CD4-positive, alpha-beta memory T cell (primary cell): ENCODE data around the gene ZNF462. TPM values are rescaled to one million over a fixed set of nuclear protein-coding genes. Genes with fewer than 3 reads are reported as not detected.
"Not testable (repeated sequence)": the region's sequence is repeated elsewhere in the genome, so short reads cannot be mapped to it uniquely, and the experiment has no call there.

Experiments used
- CTCF ChIA-PET: fragments of 350-600 bp; sonication (Branson Sonifier 250); formaldehyde crosslinking; loops from one replicate; lab custom pipeline; 2021; ENCODE audit warnings: inconsistent platforms; ENCODE audit not compliant: partially characterized antibody; lab: Charles Lee
- POLR2A ChIA-PET: fragments of 350-600 bp; sonication (Branson Sonifier 250); formaldehyde crosslinking; loops from one replicate; lab custom pipeline; 2021; ENCODE audit not compliant: partially characterized antibody; lab: Charles Lee
- DNase-seq, 5 donors: peaks; one replicate each; pipeline versions ENCODE4 v3.0.0 to v3.0.0-alpha.2; 2020 to 2022; ENCODE audit warnings: mixed read lengths in 1 of 5
- H3K27ac ChIP-seq: one replicate; pipeline ENCODE4 v1.7.0; 2013; ENCODE audit warnings: low read depth, low read length
- H3K27me3 ChIP-seq: 2 replicates; pipeline ENCODE4 v1.7.0; 2013; ENCODE audit warnings: mild to moderate bottlenecking, low read length, moderate library complexity; ENCODE audit not compliant: insufficient read depth
- H3K36me3 ChIP-seq: 2 replicates; pipeline ENCODE4 v1.7.0; 2013; ENCODE audit warnings: mild to moderate bottlenecking, low read length, moderate library complexity; ENCODE audit not compliant: insufficient read depth
- H3K4me1 ChIP-seq: 2 replicates; pipeline ENCODE4 v1.7.0; 2013; ENCODE audit warnings: mild to moderate bottlenecking, low read length, moderate library complexity; ENCODE audit not compliant: insufficient read depth
- H3K4me3 ChIP-seq, 2 donors: one replicate each; pipeline ENCODE4 v1.7.0; 2013; ENCODE audit warnings: low read length in 2 of 2, mild to moderate bottlenecking in 1 of 2
- H3K9me3 ChIP-seq, 2 donors: one replicate each; pipeline ENCODE4 v1.7.0; 2013; ENCODE audit warnings: low read length in 2 of 2, control low read depth in 1 of 2; ENCODE audit not compliant: control insufficient read depth in 1 of 2
- H3K27ac Mint-ChIP-seq, 7 donors: one replicate each; pipeline ENCODE4 v1.8.0; 2020 to 2021; ENCODE audit warnings: mixed read lengths in 7 of 7, mild to moderate bottlenecking in 6 of 7, inconsistent platforms in 3 of 7, moderate library complexity in 3 of 7
- H3K27me3 Mint-ChIP-seq, 2 donors: one replicate each; pipeline ENCODE4 v1.8.0; 2020 to 2021; ENCODE audit warnings: mixed read lengths in 2 of 2
- H3K36me3 Mint-ChIP-seq, 2 donors: one replicate each; pipeline ENCODE4 v1.8.0; 2020 to 2021; ENCODE audit warnings: mixed read lengths in 2 of 2, inconsistent platforms in 1 of 2, mild to moderate bottlenecking in 1 of 2
- H3K4me1 Mint-ChIP-seq, 4 donors: one replicate each; pipeline ENCODE4 v1.8.0; 2020 to 2021; ENCODE audit warnings: mixed read lengths in 4 of 4, mild to moderate bottlenecking in 1 of 4
- H3K4me3 Mint-ChIP-seq, 8 donors: one replicate each; pipeline ENCODE4 v1.8.0; 2020 to 2021; ENCODE audit warnings: mixed read lengths in 8 of 8, mild to moderate bottlenecking in 7 of 8, moderate library complexity in 6 of 8, inconsistent platforms in 3 of 8
- H3K9me3 Mint-ChIP-seq, 8 donors: one replicate each; pipeline ENCODE4 v1.8.0; 2020 to 2021; ENCODE audit warnings: mixed read lengths in 8 of 8, mild to moderate bottlenecking in 5 of 8, inconsistent platforms in 3 of 8, moderate library complexity in 1 of 8
- intact Hi-C: fragments of 100-400 bp; cut with micrococcal nuclease; formaldehyde crosslinking; loops from one replicate; pipeline ENCODE4 v1.15.1; 2023
- polyA plus RNA-seq, 2 donors: library from polyadenylated mRNA; unstranded; fragments of 300-500 nt; fragmentation: Illumina TruSeq; gene quantifications; one replicate each; pipeline ENCODE4 v1.2.3, GENCODE V29; 2021
- total RNA-seq, 2 experiments: library from RNA; stranded (reverse); gene quantifications; one replicate each; pipeline ENCODE4 v1.2.3, GENCODE V29; 2021

ZNF462 gene
- total and polyA plus RNA-seq, 4 experiments from 2014 or later: 1.0 to 2.8 (median 1.8) TPM; not detected in 1

- Mint-ChIP-seq H3K4me3 (no peak overlapping the region), H3K9me3 (peaks cover 0 to 18% (median 6%) of the 10 kb centered on the region in 8 donors), H3K27me3 (no peaks in the 10 kb centered on the region), H3K36me3 (no peaks in the 10 kb centered on the region), H3K27ac (no peak overlapping the region), H3K4me1 (no peaks in the 10 kb centered on the region)
- H3K4me1 ChIP-seq: no peaks in the 10 kb centered on the region
- ChIA-PET CTCF (no interaction called here), POLR2A (no interaction called here)
- no peak overlapping the region for H3K4me3 ChIP-seq
- DNase-seq: no peak
- H3K27me3 ChIP-seq: no peaks in the 10 kb centered on the region
- no peaks in the 10 kb centered on the region for H3K36me3 ChIP-seq
- no peaks in the 10 kb centered on the region for H3K9me3 ChIP-seq
- intact Hi-C loops: no loop called here
- no peak overlapping the region for H3K27ac ChIP-seq
These were observed 32.3 kb upstream of the ZNF462 start for GRCh38 chr9:106830527-106831150.

GRCh38 chr9:106834888-106835287, 28.1 kb upstream of the ZNF462 start:
- H3K4me1 ChIP-seq: no peaks in the 10 kb centered on the region
- CTCF ChIA-PET: no interaction called here
- no peak overlapping the region for H3K4me3 ChIP-seq
- Mint-ChIP-seq H3K9me3 (peaks cover 0 to 17% (median 4%) of the 10 kb centered on the region in 8 donors), H3K27ac (no peak overlapping the region), H3K4me1 (no peaks in the 10 kb centered on the region), H3K36me3 (no peaks in the 10 kb centered on the region), H3K4me3 (no peak overlapping the region), H3K27me3 (no peaks in the 10 kb centered on the region)
- POLR2A ChIA-PET: no interaction called here
- DNase-seq: no peak
- intact Hi-C loops: no loop called here
- no peaks in the 10 kb centered on the region for H3K9me3 ChIP-seq
- no peaks in the 10 kb centered on the region for H3K27me3 ChIP-seq
- no peaks in the 10 kb centered on the region for H3K36me3 ChIP-seq
- no peak overlapping the region for H3K27ac ChIP-seq

GRCh38 chr9:106835840-106836239, 27.1 kb upstream of the ZNF462 start:
- H3K4me1 Mint-ChIP-seq: no peaks in the 10 kb centered on the region

GRCh38 chr9:106843371-106843770, 19.6 kb upstream of the ZNF462 start:
- Histone ChIP-seq H3K27me3 (no peaks in the 10 kb centered on the region), H3K4me1 (no peaks in the 10 kb centered on the region), H3K9me3 (no peaks in the 10 kb centered on the region), H3K27ac (no peak overlapping the region), H3K36me3 (no peaks in the 10 kb centered on the region), H3K4me3 (no peak overlapping the region)
- Mint-ChIP-seq H3K4me1 (no peaks in the 10 kb centered on the region), H3K36me3 (no peaks in the 10 kb centered on the region), H3K27ac (no peak overlapping the region), H3K27me3 (no peaks in the 10 kb centered on the region), H3K9me3 (peaks cover 0 to 6% (median 2%) of the 10 kb centered on the region in 8 donors), H3K4me3 (no peak overlapping the region)
- intact Hi-C loops: no loop called here
- DNase-seq: no peak
- ChIA-PET POLR2A (no interaction called here), CTCF (no interaction called here)

More at GRCh38 chr9:106835840-106836239, 27.1 kb upstream of the ZNF462 start:
- CTCF ChIA-PET: no interaction called here
- Histone ChIP-seq H3K27me3 (no peaks in the 10 kb centered on the region), H3K9me3 (no peaks in the 10 kb centered on the region), H3K27ac (no peak overlapping the region), H3K36me3 (no peaks in the 10 kb centered on the region), H3K4me1 (no peaks in the 10 kb centered on the region), H3K4me3 (no peak overlapping the region)
- no peaks in the 10 kb centered on the region for H3K36me3 Mint-ChIP-seq
- intact Hi-C loops: no loop called here
- POLR2A ChIA-PET: no interaction called here
- DNase-seq: no peak
- H3K27ac Mint-ChIP-seq: no peak overlapping the region
- no peaks in the 10 kb centered on the region for H3K27me3 Mint-ChIP-seq
- H3K9me3 Mint-ChIP-seq: peaks cover 0 to 17% (median 4%) of the 10 kb centered on the region in 8 donors
- H3K4me3 Mint-ChIP-seq: no peak overlapping the region

- Histone ChIP-seq H3K9me3 (no peaks in the 10 kb centered on the region), H3K36me3 (no peaks in the 10 kb centered on the region), H3K4me1 (no peaks in the 10 kb centered on the region), H3K4me3 (no peak overlapping the region), H3K27me3 (no peaks in the 10 kb centered on the region), H3K27ac (no peak overlapping the region)
- DNase-seq: no peak
- Mint-ChIP-seq H3K4me3 (no peak overlapping the region), H3K27ac (no peak overlapping the region), H3K9me3 (peaks cover 0 to 6% (median 2%) of the 10 kb centered on the region in 8 donors), H3K4me1 (no peaks in the 10 kb centered on the region), H3K36me3 (no peaks in the 10 kb centered on the region), H3K27me3 (no peaks in the 10 kb centered on the region)
- ChIA-PET CTCF (no interaction called here), POLR2A (no interaction called here)
- intact Hi-C loops: no loop called here
These were observed 16.7 kb upstream of the ZNF462 start for GRCh38 chr9:106846307-106846706.

- H3K36me3 Mint-ChIP-seq: no peaks in the 10 kb centered on the region
- Histone ChIP-seq H3K27me3 (no peaks in the 10 kb centered on the region), H3K4me1 (no peaks in the 10 kb centered on the region), H3K36me3 (no peaks in the 10 kb centered on the region), H3K27ac (no peak overlapping the region), H3K4me3 (no peak overlapping the region), H3K9me3 (no peaks in the 10 kb centered on the region)
- intact Hi-C loops: no loop called here
- DNase-seq: no peak
- POLR2A ChIA-PET: no interaction called here
- peaks cover 0 to 6% (median 2%) of the 10 kb centered on the region in 8 donors for H3K9me3 Mint-ChIP-seq
- H3K27ac Mint-ChIP-seq: no peak overlapping the region
- H3K4me1 Mint-ChIP-seq: no peaks in the 10 kb centered on the region
- no peak overlapping the region for H3K4me3 Mint-ChIP-seq
- H3K27me3 Mint-ChIP-seq: no peaks in the 10 kb centered on the region
- CTCF ChIA-PET: no interaction called here
These were observed 16.1 kb upstream of the ZNF462 start for GRCh38 chr9:106846857-106847256.

- H3K4me1 ChIP-seq, H3K9me3 ChIP-seq, H3K27me3 Mint-ChIP-seq, H3K27me3 ChIP-seq, H3K4me3 Mint-ChIP-seq, POLR2A ChIA-PET, DNase-seq, H3K4me3 ChIP-seq, H3K36me3 Mint-ChIP-seq, H3K9me3 Mint-ChIP-seq, H3K27ac ChIP-seq, H3K27ac Mint-ChIP-seq, CTCF ChIA-PET, H3K36me3 ChIP-seq, H3K4me1 Mint-ChIP-seq, intact Hi-C loops: not testable (repeated sequence)
These were observed 11.3 kb upstream of the ZNF462 start for GRCh38 chr9:106851640-106852039.
